ENCODE measurements around the gene HOPX. TPM values are rescaled to one million over a fixed set of nuclear protein-coding genes. Genes with fewer than 3 reads are reported as not detected.

The HOPX gene
- total and polyA plus RNA-seq, 8 donors, result 1.2 to 79.1 (median 48.2) TPM; not detected in 1

- WGBS, 5 donors, result 17 to 32% (median 21%) methylated on average over 4 of the region's 4 CpGs
- intact Hi-C loops (cut with DNase I; ENCODE audit: low total_unique reads), result no loop called here
- no peaks in the 10 kb centered on the region for H3K9me3 ChIP-seq
- H3K27me3 ChIP-seq, result peaks cover 0 to 47% (median 21%) of the 10 kb centered on the region in 3 donors
- DNase-seq, result peak; percentile 22 to 42
- H3K4me1 ChIP-seq, result peaks cover 22 to 38% (median 31%) of the 10 kb centered on the region in 4 donors
- no peak overlapping the region for H3K4me3 ChIP-seq
- H3K36me3 ChIP-seq, result no peaks in the 10 kb centered on the region
- H3K27ac ChIP-seq, result peak overlapping the region in 2 of 5 donors; percentile 1 to 21
- TF ChIP-seq EP300 (IDR thresholded peaks at IDR 0.05), result no peak
- no peak for TF ChIP-seq CTCF (IDR thresholded peaks at IDR 0.05)
- TF ChIP-seq POLR2AphosphoS5 (IDR thresholded peaks at IDR 0.05), result no peak
- TF ChIP-seq POLR2A (IDR thresholded peaks at IDR 0.05), result no peak
Measured at GRCh38 chr4:56654238-56654632, 26.9 kb downstream of the HOPX start.

GRCh38 chr4:56653461-56654237 is 27.4 kb downstream of the HOPX start:
- H3K4me3 ChIP-seq, result no peak overlapping the region
- peak overlapping the region in 2 of 5 donors; percentile 1 to 21 for H3K27ac ChIP-seq
- H3K9me3 ChIP-seq, result no peaks in the 10 kb centered on the region
- 41 to 67% (median 55%) methylated on average over 1 of the region's 1 CpG for WGBS, 5 donors
- H3K4me1 ChIP-seq, result peaks cover 22 to 38% (median 28%) of the 10 kb centered on the region in 4 donors
- TF ChIP-seq POLR2AphosphoS5 (IDR thresholded peaks at IDR 0.05) (no peak), EP300 (IDR thresholded peaks at IDR 0.05) (no peak), POLR2A (IDR thresholded peaks at IDR 0.05) (no peak), CTCF (IDR thresholded peaks at IDR 0.05) (no peak)
- no peak for DNase-seq
- intact Hi-C loops (cut with DNase I; ENCODE audit: low total_unique reads), result no loop called here
- H3K27me3 ChIP-seq, result peaks cover 0 to 44% (median 21%) of the 10 kb centered on the region in 3 donors
- no peaks in the 10 kb centered on the region for H3K36me3 ChIP-seq

GRCh38 chr4:56652196-56652595 is 28.9 kb downstream of the HOPX start:
- WGBS, 5 donors, result 91 to 96% (median 93%) methylated on average over 3 of the region's 3 CpGs
- intact Hi-C loops (cut with DNase I; ENCODE audit: low total_unique reads), result no loop called here
- TF ChIP-seq EP300 (IDR thresholded peaks at IDR 0.05) (no peak), CTCF (IDR thresholded peaks at IDR 0.05) (no peak), POLR2A (IDR thresholded peaks at IDR 0.05) (no peak), POLR2AphosphoS5 (IDR thresholded peaks at IDR 0.05) (no peak)
- Histone ChIP-seq H3K36me3 (no peaks in the 10 kb centered on the region), H3K9me3 (no peaks in the 10 kb centered on the region), H3K4me1 (peaks cover 20 to 38% (median 26%) of the 10 kb centered on the region in 4 donors), H3K27me3 (peaks cover 0 to 37% (median 17%) of the 10 kb centered on the region in 3 donors), H3K4me3 (no peak overlapping the region), H3K27ac (no peak overlapping the region)
- DNase-seq, result no peak

GRCh38 chr4:56651056-56651350 is 30.1 kb downstream of the HOPX start:
- WGBS, 5 donors, result 89 to 100% (median 95%) methylated on average over 1 of the region's 1 CpG
- intact Hi-C loops (cut with DNase I; ENCODE audit: low total_unique reads), result no loop called here
- TF ChIP-seq CTCF (IDR thresholded peaks at IDR 0.05) (no peak), EP300 (IDR thresholded peaks at IDR 0.05) (no peak), POLR2A (IDR thresholded peaks at IDR 0.05) (no peak), POLR2AphosphoS5 (IDR thresholded peaks at IDR 0.05) (no peak)
- Histone ChIP-seq H3K4me1 (peaks cover 15 to 31% (median 21%) of the 10 kb centered on the region in 4 donors), H3K27ac (no peak overlapping the region), H3K27me3 (peaks cover 0 to 25% (median 9%) of the 10 kb centered on the region in 3 donors), H3K4me3 (no peak overlapping the region), H3K9me3 (peaks cover 0 to 9% (median 0%) of the 10 kb centered on the region in 4 donors), H3K36me3 (no peaks in the 10 kb centered on the region)
- DNase-seq, result no peak

Data from stomach (tissue), 9 donors.